NCI-H510A (cell line): ENCODE results near the gene DVL1.

ENCODE experiments used
- DNase-seq: peaks from one replicate; lab custom pipeline; 2025; lab: John Stamatoyannopoulos, UW

The DVL1 gene

GRCh38 chr1:1355416-1355815 lies 6.2 kb upstream of the DVL1 start:
- DNase-seq = peak; percentile 83

GRCh38 chr1:1354271-1355247 lies 5.3 kb upstream of the DVL1 start:
- DNase-seq = no peak

GRCh38 chr1:1353389-1354151 lies 4.4 kb upstream of the DVL1 start:
- no peak for DNase-seq

GRCh38 chr1:1352786-1353388 lies 3.7 kb upstream of the DVL1 start:
- DNase-seq = no peak

GRCh38 chr1:1351511-1352427 lies 2.6 kb upstream of the DVL1 start:
- no peak for DNase-seq

- DNase-seq = no peak
These were observed 580 bp downstream of the DVL1 start for GRCh38 chr1:1348420-1349255.

- DNase-seq = peak; percentile 78
These were observed 1.4 kb downstream of the DVL1 start for GRCh38 chr1:1347663-1348419.

- DNase-seq = no peak
These were observed 2.1 kb downstream of the DVL1 start for GRCh38 chr1:1347026-1347595.

GRCh38 chr1:1346501-1346890 lies 2.7 kb downstream of the DVL1 start:
- DNase-seq = no peak

- DNase-seq = no peak
These were observed 3.2 kb downstream of the DVL1 start for GRCh38 chr1:1345860-1346500.

GRCh38 chr1:1345384-1345783 lies 3.8 kb downstream of the DVL1 start:
- DNase-seq = no peak

GRCh38 chr1:1344655-1345361 lies 4.4 kb downstream of the DVL1 start:
- no peak for DNase-seq

GRCh38 chr1:1343811-1344421 lies 5.3 kb downstream of the DVL1 start:
- DNase-seq = no peak

- DNase-seq = no peak
These were observed 6.6 kb downstream of the DVL1 start for GRCh38 chr1:1342584-1343115.

- DNase-seq = no peak
These were observed 7.1 kb downstream of the DVL1 start for GRCh38 chr1:1342061-1342562.

GRCh38 chr1:1341549-1342021 lies 7.6 kb downstream of the DVL1 start:
- no peak for DNase-seq
